ENCODE results near the gene HSPE1.
"Not testable (repeated sequence)": the region's sequence is repeated elsewhere in the genome, so short reads cannot be mapped to it uniquely, and the experiment has no call there.

Gene HSPE1
- total RNA-seq, result 13.0 to 53.1 reads per million in 2 experiments

DNA sequence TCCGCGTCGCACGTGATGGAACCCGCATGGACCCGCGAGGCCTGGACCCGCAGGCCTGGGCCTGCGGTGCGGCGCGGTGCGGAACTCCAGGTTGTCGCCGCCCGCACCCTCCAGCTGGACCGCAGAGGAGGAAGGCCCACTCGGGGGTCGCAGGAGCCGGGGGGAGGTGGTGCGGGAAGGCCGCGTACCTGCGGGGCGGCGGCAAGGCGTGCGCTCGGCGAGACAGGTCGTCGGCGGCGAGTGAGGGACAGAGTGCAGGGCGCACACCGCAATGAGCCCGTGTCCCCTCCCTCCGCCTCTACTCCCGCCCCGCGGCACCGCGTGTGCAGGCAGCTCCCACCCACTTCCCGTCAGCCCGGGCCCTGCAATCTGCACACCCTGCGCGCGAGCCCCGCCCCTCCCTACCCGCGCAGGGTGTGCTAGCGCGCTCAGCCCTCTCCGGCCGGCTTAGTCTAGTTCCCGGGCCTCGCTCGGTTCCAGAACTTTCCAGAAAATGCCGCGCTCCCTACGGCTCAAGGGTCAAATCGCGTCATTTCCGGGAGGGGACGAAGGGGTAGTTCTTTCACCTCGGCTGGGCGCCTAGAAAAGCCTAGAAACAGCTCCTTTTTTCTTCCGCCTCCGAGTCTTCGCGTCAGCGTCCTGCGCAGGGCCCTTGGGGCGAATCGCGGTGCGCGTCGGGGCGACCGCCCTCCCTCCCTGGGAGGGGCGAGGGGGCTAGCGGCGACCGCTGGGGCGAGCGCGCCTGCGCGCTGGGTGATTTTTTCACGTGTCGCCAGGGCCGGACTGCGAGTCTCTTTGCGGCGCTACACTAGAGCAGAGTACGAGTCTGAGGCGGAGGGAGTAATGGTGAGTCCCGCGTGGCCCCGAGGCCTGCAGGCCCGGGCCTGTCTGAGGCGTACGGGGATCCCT lies at the start of gene HSPE1, which contains the start of gene HSPD1:
HSPE1 (plus strand) TSS at position 786 of the 909 bp plus-strand sequence; CDS start at position 844, 58 bp downstream.
HSPD1 (minus strand) TSS at position 247 of the 909 bp plus-strand sequence. CDS start 992 bp downstream, outside the sequence.
- DNase-seq (ENCODE audit: low read depth), result peak; percentile 94

DNA sequence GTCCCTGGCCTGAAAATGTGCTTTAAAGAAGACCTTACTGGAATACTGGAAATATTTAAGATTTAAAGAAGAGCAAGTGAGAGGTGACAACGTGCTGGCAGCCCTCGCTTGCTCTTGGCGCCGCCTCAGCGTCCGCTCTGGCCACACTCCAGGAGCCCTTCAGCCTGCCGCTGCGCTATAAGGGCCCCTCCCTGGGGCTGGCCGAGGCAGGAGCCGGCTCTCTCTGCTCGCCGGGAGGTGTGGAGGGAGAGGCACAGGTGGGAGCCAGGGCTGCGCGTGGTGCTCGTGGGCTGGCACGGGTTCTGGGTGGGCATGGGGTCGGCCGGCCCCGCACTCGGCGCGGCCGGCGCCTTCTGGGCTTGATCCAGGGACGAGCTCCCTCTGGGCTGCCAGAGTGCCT lies 49.7 kb upstream of the HSPE1 start:
- DNase-seq (ENCODE audit: low read depth), result no peak

DNA sequence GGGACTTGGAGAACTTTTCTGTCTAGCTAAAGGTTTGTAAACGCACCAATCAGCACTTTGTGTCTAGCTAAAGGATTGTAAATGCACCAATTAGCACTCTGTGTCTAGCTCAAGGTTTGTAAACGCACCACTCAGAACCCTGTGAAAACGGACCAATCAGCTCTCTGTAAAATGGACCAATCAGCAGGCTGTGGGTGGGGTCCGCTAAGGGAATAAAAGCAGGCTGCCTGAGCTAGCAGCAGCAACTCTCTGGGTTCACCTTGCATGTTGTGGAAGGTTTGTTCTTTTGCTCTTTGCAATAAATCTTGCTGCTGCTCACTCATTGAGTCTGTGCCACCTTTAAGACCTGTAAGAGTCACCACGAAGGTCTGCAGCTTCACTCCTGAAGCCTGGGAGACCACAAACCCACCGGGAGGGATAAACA lies 49.2 kb upstream of the HSPE1 start:
- DNase-seq (ENCODE audit: low read depth), result not testable (repeated sequence)

DNA sequence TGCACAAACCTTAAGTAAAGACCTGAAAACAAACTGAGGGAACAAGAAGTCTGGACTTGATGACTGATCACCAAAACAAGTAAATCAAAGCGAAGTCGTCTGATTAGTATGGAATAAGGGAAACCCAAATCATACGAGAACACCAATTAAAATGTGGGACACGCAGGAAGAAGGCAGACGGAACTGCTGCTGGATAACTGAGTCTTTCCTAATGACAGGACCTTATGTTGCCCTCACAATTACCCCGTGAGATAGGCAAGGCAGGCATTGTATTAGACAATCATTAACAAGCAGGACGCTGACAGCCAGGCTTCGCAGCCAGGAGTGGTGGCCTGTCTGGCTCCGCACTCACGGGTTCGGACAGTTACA lies 47.4 kb upstream of the HSPE1 start:
- DNase-seq (ENCODE audit: low read depth), result no peak

DNA sequence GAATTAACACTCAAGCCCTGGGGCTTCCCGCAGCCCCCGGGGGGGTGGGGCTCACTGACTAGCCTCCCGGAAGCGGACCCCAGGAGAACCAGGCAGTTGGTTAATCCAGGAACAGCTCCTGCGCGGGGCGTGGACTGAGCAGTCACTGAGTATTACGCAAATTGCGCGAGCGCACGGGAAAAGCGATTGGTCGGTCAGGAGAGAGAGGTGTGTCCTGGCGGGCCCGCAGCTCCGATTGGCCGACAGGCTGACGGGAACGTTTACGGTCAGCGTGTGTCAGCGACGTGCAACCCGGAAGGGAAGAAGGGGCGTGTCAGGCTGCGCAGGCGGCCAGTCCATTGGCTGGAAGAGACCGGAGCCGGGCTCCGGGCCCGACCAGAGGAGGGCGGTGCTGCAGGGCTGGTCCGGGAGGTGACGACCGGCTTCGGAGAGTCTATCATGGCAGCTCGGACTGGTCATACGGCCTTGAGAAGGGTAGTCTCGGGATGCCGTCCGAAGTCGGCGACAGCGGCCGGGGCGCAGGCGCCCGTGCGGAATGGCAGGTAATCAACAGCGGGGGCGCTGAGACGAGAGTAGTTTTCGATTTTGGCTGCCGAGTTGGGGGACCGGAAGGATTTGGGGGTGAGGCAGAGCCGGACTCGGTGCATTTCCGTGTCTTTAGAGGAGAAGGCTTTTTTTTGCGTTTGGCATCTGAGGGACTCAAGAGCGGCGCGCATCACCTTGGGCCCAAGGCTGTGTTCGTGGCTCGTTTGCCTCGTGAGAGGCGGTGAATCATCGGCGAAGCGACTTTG lies 46.9 kb upstream of the HSPE1 start, which contains the start of gene COQ10B:
COQ10B (plus strand) TSS at position 430 of the 791 bp plus-strand sequence; CDS start at position 439, 9 bp downstream.
- DNase-seq (ENCODE audit: low read depth), result peak; percentile 97

DNA sequence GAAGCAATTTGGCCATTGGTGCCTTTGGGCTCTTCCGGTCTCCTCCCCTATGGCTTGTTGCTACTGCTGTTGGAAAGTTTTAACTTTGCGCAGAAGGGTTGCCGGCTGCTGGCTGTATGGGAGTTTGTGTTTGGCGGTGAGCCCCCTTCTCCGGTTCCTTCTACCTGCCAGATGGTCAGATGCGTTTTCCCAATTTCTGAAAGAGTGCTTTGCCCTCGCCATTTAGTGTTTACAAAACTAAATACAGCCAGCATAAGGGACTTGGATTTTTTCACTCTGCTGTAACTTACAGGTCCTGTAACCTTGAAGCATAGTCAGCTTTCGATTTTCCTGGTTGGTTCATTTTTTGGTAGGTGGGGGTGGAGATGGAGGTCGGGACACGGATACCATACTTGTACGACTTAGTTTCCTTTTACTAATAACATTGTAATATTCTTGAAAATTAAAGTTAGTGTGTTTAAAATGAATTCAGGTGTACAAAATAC lies 46.2 kb upstream of the HSPE1 start:
- DNase-seq (ENCODE audit: low read depth), result no peak

DNA sequence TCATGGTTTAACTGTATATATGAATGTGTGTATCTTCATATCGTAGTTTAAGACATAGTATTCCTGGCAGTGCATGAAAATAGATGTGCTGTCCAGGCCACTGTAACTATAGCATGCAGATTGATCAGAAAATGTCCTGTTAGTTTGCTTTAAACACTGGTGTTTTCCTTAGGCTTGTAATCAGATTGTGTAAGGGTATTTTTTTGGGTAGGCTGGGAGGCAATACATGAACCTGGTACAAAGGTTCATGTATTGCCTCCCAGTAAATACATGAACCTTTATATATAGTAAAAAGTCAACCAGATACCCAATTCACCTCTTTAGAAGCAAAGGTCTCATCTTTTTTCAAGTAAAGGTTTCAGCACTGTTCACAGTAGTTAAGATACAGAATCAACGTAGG lies 45.3 kb upstream of the HSPE1 start:
- no peak for DNase-seq (ENCODE audit: low read depth)

DNA sequence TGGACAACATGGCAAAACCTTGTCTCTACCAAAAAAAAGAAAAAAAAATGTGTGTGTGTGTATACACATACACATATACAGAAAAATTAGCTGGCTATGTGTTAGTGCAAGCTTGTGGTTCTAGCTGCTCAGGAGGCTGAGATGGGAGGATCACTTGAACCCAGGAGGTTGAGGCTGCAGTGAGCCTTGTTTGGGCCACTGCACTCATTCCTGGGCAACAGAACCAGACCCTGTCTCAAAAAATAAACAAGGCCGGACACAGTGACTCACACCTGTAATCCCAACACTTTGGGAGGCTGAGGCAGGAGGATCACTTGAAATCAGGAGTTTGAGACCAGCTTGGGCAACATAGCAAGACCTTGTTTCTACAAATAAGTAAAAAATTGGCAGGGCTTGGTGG lies 44.8 kb upstream of the HSPE1 start:
- DNase-seq (ENCODE audit: low read depth), result no peak

DNA sequence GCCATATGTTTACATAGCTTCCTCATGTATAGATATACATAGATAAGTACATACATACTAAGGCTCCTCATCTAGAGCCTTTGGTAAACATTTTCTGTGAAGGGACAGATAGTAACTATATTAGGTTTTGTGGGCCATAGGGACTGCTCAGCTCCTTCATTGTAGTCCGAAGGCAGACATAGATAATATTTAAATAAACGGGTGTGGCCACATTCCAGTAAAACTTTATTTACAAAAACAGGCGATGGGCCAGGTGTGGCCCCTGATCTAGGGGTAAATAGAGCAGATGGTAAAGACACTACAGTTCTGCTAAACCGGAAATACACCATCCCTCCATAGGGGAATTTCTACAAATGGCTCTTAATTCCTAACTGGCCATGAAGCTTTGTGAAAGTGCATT lies 39.5 kb upstream of the HSPE1 start:
- no peak for DNase-seq (ENCODE audit: low read depth)

DNA sequence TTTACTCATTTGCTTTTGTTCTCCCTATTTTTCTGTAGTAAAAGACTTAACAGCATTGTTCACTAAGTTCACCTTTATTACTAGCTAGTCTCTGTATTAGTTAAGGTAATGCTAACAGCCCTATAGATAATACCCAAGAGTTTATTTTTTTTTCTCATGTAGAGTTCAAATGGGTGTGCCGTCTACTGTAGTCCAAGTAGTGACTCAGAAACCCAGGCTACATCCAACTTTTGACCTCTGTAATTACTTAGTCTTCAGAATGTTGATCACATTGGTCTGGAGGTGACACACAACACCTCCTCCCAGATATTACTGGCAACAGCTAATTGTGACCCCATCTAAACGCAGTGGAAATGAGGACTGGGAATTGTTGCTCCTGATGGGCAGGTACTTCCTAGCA lies 39.1 kb upstream of the HSPE1 start:
- no peak for DNase-seq (ENCODE audit: low read depth)

DNA sequence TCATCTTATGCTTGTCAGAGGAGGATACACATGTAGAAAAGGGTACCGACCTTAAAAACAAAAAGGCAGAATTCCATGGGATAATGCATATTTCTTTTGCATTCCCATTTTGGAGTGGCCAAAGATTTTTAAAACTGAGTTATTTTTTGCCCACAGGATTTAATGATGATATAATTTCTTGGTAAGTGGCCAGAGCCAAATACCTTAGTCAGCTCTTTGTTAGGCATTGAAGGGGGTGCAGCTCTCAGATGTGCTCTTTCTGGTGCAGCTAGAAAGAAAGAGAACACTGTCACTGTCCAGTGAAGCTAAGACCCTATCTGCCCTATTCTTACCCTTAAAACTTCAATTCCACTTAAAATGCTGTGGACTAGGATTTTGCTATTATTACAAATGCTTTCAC lies 36.0 kb upstream of the HSPE1 start:
- no peak for DNase-seq (ENCODE audit: low read depth)

DNA sequence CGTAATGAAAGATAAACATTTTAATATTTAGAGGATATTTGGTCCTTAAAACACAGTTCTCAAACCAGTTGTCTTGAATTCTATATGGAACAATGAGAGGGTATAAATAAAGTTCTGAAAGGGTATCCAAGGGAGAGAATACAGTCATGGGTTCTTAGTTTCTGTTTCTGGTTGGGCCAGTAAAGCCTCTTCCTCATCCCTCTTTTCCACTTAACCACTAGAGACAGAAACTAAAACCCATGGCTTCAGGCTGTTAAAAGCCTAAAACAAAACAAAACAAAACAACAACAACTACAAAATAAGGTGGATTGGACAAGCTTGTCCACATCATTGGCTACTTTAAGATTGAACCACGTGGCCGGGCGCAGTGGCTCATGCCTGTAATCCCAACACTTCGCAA lies 28.0 kb upstream of the HSPE1 start:
- no peak for DNase-seq (ENCODE audit: low read depth)

DNA sequence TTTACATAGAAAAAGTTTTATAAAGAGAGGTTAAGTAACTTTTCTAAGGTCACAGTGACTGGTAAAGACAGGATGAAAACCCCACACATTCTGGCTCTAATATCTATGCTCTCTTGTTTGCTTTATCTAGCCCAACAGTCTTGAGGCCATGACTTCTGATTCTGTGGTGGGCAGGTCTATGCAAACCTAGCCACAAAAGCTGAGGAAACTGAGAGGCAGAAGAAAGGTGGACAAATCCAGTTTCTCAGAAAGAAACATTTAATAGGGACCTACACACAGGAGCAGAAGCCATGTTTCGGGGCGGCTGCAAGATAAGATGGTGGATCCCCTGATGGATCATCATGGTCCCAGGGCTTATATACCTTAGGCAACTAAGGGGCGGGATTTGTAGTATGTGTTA lies 22.4 kb upstream of the HSPE1 start:
- no peak for DNase-seq (ENCODE audit: low read depth)

DNA sequence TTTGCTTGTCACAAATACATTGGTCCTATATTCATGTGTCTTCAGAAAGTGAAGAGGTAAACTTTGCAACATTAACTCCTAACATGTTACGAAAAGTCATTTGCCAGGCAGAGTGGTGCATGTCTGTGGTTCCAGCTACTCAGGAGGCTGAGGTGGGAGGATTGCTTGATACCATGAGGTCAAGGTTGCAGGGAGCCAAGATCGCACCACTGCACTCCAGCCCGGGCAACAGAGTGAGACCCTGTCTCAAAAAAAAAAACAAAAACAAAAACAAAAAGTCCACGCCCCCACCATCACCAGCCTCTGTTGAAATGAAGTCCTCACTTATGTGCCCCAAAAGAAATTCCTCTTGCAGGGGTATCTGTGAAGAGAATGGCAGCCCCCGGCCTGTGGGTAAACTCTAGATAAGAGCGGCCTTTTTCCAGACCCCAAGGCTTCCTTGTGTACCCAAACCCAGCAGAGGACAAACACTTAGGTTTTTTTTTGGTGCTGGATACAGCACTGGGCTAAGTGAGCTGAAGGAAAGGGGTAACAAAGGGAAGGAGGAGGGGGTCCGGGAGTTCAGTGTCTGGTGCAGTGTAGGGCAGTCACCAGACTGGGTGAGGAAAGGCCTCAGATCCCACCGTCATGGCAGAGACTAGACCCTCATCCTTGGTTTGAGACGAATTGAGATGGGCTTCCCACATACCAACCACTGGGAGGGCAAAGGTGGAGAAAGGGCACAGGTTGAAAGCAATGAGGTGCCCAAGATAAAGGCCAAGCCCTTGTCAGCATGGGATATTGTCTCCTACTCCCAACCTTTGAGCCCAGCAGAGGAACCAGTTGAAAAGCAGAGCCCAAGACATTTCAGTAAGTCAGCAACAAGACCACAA lies 19.8 kb upstream of the HSPE1 start:
- no peak for DNase-seq (ENCODE audit: low read depth)

DNA sequence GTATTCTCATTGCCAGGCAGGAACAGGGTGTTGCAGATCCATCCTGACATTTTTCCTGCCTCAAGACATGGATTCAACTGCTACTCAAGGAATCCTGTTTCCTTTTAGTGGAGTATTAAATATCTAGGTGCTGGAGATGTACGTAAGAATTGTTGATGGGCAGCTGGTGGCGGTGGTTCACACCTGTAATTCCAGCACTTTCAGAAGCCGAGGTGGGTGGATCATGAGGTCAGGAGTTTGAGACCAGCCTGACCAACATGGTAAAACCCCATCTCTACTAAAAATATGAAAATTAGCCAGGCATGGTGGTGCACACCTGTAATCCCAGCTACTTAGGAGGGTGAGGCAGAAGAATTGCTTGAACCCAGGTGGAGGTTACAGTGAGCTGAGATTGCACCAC lies 15.9 kb upstream of the HSPE1 start:
- DNase-seq (ENCODE audit: low read depth), result not testable (repeated sequence)

DNA sequence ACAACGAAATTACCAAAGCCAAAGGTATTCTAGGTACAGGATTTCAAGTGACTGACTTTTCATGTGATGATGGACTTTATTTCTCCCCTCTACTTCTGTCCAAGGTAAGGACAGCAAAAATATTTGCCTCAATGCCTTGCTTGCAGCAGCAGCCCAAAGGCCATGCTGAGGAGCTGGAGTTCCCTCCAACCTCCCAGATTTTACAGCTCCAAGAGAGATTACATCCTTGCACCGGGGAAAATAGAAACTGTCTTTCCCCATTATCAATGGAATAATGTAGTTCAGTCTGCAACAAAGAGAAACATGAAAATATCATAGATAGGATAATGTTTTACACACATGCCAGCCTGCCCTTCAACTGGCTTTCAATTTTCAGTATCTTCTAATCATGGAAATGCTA lies 14.0 kb upstream of the HSPE1 start:
- DNase-seq (ENCODE audit: low read depth), result no peak

DNA sequence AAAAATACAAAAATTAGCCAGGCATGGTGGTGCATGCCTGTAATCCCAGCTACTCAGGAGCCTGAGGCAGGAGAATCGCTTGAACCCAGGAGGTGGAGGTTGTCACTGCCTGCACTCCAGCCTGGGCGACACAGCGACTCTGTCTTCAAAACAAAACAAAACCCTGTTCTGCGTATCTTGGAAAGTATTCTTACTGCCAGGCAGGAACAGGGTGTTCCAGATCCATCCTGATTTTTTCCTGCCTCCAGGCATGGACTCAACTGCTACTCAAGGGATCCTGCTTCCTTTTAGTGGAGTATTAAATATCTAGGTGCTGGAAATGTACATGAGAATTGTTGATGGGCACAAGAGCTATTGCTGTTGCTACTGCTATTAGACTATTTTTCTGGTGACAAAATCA lies 12.8 kb upstream of the HSPE1 start:
- no peak for DNase-seq (ENCODE audit: low read depth)

DNA sequence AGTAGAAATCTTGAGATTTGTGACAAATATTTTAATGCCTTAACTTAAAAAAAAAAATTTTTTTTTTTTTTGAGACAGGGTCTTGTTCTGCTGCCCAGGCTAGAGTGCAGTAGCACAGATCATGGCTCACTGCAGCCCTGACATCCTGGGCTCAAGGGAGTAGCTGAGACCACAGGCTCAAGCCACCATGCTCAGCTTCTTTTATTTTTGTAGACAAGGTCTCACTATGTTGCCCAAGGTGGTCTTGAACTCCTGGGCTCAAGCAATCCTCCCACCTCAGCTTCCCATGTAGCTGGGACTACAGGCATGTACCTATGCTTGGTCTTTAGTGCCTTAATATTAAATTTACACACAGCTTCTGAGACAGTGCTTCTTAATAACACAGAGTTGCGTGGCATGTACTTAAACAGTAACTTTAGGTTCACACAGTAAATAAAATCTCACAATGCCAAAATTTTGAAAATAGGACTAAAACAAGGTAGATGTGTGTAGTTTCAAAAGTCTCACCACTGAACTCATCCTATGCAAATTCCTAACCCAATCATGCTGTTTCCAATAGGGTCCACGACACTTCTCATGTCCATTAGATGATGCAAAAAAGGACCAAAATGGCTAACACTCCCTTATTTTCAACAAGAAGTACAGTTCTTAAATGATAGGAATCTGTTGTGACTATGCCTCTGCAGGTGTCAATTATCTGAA lies 4.6 kb upstream of the HSPE1 start:
- no peak for DNase-seq (ENCODE audit: low read depth)

DNA sequence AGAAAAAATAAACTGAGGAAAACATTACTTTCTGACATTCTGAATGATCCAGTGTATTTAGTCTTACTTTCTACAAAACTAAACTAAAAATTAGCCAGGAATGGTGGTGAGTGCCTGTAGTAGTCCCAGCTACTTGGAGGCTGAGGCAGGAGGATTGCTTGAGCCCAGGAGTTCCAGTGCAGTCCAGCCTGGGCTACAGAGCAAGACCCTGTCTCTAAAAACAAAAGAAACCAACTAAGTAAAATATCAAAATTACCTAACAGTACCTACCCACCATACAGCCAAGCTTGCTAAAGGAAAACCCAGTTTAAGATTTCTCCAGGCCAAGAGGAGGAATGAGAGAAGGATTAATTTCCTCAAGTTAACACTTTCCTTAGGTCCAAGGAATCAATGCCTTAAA lies 3.5 kb upstream of the HSPE1 start:
- no peak for DNase-seq (ENCODE audit: low read depth)

DNA sequence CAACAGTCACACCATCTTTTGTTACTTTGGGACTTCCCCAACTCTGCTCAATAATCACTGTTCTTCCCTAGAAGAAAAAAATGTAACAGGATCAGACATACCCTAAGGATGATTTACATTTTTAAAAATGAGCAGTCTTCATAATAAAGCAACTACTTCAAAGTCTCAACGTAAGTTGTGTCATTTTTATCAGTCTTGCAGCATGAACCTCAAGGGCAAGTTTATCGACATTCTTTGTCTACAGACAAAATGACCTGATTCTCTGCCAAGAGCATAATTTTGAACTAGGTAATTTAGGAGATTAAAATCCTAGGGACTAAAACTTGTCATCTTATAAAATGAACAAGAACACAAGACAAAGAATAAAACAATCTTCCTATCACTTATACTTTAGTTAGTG lies 2.9 kb upstream of the HSPE1 start:
- no peak for DNase-seq (ENCODE audit: low read depth)
